DMS114 treated with DMSO at 0.1 percent for 48 hours (cell line): ENCODE measurements around the gene C20orf144.
"Not testable (repeated sequence)": the region's sequence is repeated elsewhere in the genome, so short reads cannot be mapped to it uniquely, and the experiment has no call there.

ENCODE experiments used
- DNase-seq: peaks from one replicate; lab custom pipeline; 2025; ENCODE audit not compliant: unreplicated experiment; lab: John Stamatoyannopoulos, UW

C20orf144 gene

DNA sequence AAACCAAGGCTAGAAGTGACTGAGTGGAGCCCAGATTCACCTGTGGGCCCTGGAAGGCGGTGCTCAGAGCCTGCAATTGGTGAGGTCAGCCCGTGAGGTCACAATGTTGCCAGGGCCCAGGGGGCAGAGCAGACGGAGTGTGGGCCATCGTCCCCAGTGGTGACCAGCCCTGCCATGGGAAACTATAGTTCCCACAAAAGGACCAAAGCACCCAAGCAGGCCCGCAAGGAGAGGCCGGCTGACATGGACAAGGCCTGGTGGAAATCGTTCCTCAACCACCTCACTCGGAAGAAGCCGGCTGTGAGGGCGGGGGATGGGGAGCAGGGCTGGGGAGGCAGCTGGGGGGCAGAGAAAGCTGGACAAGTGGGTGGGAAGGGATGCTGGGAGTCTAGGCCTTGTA is at the start of gene C20orf144:
C20orf144 (plus strand) TSS at position 156 of the 400 bp plus-strand sequence; CDS start at position 175, 19 bp downstream.
- DNase-seq: no peak

DNA sequence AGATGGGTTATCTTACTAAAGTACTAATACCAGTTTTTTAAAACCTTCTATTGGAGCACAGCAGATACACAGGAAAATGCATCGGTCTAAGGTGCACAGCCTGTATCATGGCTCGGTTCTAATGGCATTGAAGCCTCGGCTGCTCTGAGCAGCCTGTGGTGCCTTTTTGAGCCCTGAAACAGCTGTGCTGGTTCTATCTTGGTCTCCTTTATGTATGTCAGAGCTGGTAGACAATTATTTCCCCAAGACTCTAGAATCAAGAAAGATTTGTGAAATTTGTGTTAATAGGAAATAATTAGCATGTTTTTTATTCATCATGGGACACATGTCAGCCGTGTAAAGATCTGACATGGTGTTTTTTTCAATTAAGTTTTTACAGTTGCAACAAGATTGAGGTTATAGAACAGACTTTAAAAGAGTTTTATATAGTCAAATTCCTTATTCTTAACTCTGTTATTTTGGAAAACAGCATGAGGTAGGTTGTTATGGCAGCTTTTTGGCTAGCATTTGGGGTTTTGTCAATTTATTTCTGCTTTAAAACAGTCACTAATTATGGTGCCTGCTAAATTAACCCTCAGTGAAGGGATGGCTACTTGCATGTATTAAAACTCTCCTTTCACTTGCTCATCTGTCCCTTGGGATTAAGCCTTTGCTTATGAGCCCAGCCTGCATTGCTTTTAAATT is 40.3 kb upstream of the C20orf144 start:
- DNase-seq: no peak

DNA sequence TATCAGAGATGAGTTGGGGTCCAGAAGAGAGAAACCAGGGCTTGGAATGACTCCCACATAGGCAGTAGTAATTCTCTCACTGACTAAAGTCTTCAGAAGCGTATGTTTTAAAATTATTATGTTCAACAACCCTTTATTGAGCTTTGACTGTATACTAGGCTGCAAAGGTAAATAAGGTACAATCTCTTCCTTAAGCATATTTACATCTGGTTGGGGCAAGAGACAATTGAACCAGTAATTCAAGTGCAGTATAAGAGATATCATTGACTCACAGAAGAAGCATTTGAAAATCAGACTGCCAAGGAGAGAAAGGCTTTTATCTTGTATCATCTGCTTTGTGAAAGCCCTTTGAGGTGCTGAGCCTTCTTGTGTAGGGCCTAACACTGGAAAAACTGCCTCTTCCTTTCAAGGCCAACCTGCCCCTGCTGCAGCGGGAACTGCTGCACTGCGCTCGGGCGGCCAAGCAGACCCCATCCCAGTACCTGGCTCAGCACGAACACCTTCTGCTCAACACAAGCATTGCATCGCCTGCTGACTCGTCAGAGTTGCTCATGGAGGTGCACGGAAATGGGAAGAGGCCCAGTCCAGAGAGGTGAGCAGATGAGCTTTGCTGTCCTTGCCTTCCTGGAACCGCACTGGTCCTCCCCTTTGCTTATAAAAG is 39.3 kb upstream of the C20orf144 start:
- no peak for DNase-seq

DNA sequence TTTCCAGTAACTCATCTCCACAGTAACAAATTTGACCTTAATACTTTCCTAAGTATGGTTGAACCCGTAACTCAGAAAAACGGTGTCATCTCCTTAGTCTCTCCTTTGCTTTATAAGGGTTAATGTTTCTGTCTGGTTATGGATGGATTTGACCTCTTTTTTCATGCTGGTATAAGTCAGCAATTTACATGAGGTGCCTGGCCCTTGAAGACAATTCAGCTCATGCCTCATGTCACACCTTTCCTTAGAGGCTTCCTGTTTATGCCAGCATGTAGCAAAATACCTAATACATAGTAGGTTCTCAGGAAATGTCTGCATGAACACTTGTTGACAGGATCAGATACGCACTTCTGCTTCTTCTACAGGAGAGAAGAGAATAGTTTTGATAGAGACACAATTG is 37.7 kb upstream of the C20orf144 start:
- no peak for DNase-seq

DNA sequence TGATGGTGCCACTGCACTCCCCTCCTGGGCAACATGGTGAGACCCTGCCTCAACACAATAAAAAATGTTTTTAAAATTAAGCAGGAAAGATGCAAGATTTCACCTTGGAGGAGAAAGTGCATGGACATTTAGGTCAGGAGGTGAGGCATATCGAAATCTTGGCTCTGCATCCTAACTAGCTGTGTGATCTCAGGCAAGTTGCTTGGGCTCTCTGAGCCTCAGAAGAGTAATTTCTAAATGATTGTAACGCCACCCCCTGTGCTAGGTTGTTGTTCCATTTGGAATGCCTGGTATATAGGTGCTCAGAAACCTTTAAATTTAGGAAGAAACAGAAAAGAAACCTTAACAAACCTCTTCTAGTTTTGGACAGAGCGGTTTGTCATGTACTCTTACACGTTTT is 35.9 kb upstream of the C20orf144 start:
- DNase-seq: no peak

DNA sequence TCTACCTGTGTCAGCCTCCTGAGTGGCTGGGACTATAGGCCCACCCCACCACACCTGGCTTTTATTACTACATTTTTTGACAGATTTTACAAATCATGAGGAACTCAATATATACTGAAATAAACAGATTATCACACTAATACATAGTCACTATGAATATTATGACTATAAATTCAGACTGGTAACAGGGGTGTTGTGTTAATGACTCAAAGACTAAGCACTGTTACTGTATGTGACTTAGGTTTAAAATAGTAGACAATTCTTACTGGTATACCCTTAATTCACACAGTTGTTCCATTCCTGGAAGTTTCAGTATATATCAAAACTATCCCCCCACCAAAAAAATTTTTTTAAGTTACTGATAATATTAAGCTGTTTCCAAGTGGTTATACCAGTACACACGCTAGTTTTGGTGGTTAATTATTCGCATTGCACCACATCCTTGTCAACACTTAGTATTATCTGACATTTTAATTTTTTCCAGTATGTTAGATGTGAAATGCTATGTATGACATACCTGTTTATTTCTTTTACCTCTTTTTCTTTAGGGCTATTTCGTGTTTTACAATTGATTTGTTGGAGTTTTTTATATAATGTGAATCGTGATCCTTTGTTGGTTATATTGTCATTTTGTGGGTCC is 34.4 kb upstream of the C20orf144 start:
- no peak for DNase-seq

DNA sequence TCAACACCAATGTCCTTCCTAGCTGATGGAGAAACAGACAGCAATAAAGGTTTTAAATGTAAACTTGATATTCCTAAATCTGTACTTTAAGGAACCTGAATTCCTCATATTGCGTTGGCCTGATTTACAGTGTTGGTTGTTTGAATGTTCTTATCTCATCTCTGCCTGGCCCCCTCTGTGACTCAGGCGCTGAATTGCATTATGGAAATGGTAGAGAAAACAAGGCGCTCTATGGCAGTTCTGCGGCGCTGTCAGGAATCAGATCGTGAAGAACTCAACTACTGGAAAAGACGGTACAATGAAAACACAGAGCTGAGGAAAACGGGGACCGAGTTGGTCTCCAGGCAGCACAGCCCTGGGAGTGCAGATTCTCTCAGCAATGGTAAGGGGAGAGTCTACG is 32.6 kb upstream of the C20orf144 start:
- no peak for DNase-seq

DNA sequence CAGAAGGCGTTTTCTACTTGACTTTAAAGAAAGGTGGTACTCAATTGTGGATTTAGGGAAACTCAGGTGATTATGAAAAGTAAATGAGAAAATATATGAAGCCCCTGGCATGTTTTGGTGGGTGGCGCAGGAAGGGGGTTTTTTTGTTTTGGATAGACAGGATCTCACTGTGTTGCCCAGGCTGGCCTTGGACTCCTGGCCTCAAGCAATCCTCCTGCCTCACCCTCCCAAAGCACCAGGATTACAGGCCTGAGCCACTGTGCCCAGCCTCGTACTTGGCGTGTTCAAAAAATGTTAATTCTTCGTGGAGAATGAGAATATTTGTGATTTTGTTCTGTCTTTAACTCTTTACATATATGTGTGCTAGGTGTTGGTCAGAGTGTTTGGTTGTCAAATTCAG is 32.1 kb upstream of the C20orf144 start:
- no peak for DNase-seq

DNA sequence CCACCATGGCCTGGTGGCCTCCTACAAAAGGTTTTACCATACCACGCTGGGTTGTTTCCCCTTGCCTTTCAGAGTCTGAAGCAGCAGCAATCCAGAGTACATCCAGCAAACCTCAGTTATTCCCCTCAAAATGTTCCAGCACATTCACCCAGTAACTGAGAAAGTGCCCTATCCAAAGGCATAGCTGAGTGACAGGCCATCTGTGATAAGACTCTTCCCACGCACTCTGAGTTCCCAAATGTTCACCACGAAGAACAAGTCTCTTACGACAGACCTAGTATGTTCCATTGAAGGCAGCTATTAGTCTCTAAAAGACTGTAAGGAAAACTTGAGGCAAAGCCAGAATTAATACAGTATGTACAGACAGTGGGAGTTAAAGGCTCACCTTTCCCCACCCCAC is 31.6 kb upstream of the C20orf144 start:
- DNase-seq: no peak

DNA sequence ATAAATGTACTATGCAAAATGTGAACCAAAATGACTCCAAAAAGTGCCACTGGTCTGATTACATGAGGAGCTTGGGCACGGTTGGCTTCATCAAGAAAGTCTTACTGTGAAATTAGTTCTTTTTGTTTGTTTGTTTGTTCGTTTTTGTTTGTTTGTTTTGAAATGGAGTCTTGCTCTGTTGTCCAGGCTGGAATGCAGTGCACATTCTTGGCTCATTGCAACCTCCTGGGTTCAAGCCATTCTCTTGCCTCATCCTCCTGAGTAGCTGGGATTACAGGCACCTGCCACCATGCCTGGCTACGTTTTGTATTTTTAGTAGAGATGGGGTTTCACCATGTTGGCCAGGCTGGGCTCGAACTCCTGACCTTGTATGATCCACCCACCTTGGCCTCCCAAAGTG is 30.2 kb upstream of the C20orf144 start:
- DNase-seq: not testable (repeated sequence)

DNA sequence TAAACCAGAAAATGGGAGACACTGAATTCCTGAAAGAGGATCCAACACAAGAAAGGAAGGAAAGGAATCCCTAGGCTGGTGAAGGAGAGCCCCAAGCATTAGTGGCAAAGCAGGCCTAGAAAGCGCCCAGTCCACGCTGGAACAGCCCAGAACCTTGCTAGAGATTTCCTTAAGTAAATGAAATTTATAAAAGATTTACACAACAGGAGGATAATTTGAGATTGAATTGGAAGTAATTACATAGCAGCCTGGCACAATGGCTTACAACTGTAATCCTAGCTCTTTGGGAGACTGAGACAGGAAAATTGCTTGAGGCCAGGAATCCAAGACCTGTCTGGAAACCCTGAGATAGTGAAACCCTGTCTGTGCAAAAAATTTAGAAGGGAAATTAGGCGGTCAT is 26.8 kb upstream of the C20orf144 start:
- no peak for DNase-seq

DNA sequence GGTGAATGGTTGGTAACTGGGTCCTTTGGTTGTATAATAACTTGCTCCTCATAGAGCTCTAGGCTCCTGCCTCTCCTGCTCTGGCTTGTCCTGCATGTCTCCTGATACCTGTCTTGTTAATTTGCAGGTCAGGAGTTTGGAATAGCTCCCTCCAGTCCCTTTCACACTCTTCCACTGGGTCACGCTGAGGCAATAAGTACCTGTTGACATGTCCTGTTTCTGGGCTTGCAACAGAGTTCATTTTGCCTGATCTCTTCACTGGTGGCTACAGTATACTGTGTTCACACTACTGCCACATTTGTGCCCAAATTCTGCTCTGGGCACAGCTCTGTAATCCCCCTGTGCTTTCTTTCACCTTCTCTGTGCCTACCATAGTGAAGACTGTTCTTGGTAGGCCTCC is 25.4 kb upstream of the C20orf144 start:
- DNase-seq: no peak

DNA sequence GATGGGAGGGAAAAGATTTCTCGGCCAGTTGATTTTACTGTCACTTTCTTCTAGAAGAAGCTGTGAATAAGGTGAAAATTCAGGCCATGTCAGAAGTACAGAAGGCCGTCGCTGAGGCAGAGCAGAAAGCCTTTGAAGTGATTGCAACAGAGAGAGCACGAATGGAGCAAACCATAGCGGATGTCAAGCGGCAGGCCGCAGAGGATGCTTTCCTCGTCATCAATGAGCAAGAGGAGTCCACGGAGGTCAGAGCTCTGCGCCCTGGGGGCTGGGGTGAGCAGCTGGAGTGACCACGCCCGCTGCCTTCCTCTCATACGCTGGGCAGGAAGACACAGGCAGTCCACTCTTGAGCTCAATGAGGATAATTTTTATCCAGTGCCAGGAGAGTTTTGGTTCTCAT is 21.8 kb upstream of the C20orf144 start:
- no peak for DNase-seq

DNA sequence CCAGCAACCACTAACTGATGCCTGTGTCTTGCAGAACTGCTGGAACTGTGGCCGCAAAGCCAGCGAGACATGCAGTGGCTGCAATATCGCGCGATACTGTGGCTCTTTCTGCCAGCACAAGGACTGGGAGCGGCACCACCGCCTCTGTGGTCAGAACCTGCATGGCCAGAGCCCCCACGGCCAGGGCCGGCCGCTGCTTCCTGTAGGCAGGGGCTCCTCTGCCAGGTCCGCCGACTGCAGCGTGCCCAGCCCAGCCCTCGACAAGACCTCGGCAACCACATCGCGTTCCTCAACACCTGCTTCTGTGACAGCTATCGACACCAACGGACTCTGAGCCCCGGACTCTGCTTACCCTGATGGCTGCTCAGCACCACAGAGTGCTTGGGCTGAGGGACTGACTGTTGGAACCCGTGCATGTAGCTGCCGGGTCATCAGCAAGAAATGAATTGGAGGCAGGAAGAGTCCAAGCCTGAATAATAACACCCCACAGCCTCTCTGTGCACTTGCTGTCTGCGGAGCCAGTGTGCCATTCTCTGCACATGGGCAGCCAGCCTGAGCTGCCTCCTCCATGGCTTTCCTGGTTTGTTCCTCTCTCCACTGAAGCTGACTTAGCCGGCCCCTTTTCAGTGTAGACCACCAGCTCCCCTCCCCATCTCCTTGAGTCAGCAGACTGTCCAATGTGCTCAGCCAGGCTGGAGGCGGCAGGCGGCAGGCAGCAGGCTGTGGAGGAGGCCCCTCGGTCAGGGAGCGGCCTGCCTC is 17.6 kb upstream of the C20orf144 start:
- no peak for DNase-seq

DNA sequence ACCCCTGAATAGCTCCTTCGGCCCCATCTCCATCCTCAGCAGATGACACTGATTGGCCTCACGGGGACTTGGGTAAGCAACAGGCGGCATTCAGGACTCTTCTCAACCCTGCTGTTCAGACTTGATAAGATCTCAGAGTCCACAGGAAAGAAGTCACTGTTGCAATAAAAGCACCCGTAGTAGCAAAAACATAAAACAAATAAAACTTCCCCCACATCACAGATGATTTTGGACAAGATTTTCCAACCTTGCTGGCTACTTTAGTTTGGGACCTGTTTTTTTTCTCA is 17.1 kb upstream of the C20orf144 start:
- no peak for DNase-seq

DNA sequence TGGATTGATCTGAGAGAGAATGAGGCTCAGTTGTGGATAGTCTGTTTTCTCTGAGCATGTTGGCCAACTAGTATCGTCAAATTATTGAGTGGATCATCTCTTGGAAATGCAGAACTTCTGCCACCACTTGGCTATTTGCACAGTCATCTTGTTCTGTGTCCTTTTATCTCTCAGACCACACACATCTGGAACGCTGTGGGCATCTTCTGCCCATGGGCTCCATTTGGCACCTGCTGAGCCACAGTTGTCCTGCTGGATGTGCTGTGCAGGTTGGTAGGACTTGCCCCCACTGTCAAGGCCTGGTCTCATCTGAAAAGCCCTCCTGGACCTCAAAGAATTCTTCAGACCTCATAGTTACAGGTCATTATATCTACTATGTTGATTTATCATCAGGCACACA is 16.7 kb upstream of the C20orf144 start:
- no peak for DNase-seq

DNA sequence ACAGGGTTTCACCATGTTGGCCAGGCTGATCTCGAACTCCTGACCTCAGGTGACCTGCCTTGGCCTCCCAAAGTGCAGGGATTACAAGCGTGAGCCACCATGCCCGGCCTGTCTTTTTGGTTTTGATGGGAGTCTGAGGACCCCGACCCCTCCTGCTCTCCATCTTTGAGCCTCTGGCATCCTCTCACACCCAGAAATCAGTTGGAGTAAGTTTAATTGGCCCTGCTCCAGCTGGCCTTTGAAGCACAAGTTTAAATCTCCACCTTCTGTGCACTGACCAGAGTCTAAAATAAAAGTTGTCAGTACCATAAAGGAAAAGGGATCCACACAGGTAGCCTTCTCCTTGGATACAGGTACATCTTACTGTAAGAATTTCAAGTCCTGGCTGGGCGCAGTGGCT is 15.9 kb upstream of the C20orf144 start:
- no peak for DNase-seq

DNA sequence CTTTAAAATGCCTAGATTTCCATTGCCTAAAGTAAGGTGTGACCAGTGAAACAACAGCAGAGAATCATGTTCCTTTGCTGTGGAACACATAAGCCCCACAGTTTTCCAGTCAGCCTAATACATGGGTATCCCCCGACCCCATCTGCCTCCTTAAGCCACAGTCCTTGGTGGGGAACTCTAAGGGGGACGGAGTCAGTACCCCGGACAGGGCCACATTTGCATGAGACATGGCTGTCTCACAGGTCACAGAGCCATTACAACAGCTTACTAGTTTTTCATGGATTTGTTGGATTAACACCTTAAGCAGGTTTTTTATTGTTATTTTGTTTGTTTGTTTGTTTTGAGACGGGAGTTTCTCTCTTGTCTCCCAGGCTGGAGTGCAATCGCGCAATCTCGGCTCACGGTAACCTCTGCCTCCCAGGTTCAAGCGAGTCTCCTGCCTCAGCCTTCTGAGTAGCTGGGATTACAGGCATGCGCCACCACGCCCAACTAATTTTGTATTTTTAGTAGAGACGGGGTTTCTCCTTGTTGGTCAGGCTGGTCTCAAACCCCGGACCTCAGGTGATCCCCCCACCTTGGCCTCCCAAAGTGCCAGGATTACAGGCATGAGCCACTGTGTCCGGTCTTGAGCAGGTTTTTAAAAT is 15.0 kb upstream of the C20orf144 start:
- not testable (repeated sequence) for DNase-seq

DNA sequence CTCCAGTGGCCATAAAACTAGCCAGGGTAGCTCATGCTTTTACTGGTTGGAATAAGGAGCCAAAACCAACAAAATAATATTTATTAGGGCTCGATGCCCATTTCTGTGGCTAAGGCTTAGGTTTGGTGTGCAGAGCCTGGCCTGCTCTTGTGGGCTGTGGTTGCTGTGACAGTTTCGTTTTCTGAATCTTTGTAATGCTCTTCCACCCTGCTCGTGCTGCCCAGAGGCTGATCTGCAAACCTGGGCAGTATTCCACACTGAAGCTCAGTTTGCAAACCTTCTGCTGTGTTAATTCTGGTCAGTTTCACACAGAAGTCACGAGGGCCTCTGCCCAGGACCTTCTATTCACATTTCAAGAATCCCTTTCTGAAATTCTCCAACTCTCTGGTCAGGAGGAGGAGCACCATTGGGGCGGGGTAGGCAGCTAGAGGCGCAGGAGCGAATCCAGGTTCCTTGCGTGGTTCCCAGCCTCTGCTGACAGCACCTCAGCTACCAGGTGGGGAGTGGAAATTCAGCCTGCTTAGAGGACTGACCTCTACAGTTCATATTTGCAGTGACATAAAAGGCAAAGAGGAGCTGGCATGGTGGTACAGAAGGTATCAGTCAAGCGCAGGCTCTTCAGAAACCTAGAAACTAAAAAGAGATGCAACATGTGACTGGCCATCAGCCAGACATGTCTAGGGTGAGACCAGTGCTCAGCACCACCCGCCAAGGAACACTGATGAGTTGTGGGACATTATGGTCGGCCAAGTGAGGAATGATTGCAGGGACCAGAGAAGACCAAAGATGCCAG is 14.3 kb upstream of the C20orf144 start:
- no peak for DNase-seq

DNA sequence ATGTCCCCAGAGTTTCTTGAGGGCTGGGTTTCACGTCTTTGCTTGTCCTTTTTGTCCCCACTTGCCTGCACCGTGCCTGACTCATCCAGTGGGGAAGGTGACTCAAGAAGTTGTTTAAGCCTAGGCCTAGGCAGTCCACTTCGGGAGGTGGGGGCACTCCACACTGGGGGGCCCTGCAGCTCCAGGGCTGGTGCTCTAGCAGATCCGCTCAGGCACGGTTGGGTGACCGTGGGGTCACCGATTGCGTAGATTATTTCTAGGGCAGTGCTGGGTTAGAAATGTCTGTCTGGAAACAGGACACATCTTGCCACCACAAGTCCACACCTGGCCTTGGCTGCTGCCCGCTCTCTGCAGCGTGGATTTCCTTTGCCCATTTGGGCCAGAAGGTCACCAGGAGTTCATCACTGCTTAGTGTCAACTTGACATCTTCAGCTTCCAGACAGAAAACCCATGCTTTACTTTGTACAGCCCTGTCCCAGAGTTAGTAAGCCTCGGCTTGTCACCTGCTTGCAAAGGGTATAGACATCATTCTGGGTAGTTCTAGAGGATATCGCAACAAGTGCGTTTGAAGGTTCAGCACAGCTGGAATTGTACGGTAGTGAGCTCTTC is 13.6 kb upstream of the C20orf144 start:
- no peak for DNase-seq
